Fibroblast of peridontal ligament (primary cell): ENCODE measurements around the gene IFI27L1.

Source experiments
- DNase-seq: peaks from one replicate; pipeline ENCODE4 v3.0.0-alpha.2; 2010; ENCODE audit errors: extremely low read depth

Gene IFI27L1

DNA sequence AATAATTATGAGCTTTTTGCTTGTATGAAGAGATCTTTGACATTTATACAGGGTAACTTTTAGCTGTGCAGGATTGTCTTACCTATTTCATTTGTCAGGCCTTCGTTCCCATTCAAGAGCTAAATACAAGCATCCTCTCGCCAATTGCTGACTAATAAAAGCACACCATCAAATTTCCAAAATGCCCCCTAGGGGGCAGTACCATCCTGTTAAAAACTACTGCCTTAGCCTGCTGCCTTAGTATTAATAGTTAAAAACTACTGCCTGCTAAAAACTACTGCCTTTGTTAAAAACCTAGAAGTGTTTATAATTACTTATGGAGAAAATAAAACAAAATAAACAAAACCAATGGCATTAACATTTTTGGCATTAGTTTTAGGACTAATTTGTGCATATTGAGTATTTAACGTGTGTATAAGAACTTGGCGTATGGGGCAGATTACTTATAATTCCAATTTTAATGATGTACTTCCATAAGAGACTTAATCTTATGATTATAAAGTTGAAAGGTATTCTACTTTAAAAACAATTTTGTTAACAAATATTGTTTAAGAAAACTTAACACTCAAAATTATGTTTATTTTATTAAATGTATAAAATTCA is 51.3 kb downstream of the IFI27L1 start:
- peak; percentile 82 for DNase-seq

DNA sequence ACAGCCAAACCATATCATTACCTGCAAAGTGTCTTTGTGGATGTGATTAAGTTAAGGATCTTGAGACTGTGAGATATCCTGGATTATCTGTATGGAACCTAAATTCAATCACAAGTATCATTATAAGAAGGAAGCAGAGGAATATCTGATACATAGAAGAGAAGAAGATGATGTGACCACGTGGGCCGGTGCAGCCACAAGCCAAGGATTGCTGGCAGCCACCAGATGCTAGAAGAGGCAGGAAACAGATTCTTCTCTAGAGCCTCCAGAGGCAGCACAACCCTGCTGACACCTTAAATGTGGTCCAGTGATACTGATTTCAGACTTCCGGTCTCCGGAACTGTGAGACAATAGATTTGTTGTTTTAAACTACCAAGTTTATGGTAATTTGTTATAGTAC is 54.4 kb downstream of the IFI27L1 start:
- no peak for DNase-seq

DNA sequence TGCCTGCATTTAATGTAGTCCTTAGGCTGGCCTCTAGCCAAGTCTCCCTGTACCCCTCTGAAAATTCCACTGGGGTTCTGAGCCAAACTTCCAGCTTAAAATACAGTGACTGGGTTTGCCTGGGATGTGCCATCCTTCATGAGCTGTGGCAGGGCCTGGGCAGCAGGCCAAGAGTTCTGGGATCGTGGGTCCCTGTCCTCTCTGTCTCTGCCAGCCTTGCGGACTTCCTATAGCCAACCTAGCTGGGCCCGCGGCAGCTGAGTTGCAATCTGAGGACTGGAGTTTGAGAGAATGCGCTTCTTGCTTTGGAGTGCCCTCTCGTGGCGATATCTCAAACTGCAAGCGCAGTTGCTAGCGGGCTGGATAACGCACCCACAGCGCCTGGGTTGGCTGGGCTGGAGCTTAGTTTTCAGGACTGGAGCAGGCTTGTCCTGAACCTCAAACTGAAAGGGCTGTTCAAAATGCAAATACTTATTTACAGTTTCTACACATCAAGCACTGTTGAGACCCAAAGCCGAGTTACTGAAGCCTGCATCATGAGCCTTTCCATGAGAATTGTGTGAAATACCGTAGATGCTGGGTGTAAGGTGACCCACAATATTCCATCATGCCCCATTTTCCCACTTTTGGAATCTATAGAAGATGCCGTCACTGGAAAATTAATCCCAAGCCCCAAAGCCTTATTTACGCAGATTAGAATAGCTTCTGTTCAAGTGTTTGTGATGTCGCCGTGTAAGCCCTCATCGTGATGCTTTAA is 55.6 kb downstream of the IFI27L1 start:
- peak; percentile 88 for DNase-seq

DNA sequence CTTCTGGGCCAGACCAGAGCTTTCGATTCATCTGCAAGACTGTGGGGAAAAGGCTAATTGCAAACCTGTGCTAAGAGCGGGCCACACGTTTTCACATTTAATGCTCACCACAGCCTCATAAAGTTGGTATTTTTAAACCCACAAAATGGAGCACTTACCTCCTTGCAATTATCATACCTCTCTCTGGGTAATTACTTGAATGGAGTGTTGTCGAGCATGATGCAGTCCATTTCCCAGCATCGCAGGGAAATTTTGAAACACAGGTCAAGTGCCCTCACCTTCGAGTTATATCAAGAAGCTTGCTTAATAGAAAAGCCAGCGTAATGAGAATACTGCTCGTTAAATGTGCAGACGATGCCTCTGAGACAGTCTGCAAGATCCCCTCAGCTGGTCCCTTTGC is 57.1 kb downstream of the IFI27L1 start:
- DNase-seq: no peak

DNA sequence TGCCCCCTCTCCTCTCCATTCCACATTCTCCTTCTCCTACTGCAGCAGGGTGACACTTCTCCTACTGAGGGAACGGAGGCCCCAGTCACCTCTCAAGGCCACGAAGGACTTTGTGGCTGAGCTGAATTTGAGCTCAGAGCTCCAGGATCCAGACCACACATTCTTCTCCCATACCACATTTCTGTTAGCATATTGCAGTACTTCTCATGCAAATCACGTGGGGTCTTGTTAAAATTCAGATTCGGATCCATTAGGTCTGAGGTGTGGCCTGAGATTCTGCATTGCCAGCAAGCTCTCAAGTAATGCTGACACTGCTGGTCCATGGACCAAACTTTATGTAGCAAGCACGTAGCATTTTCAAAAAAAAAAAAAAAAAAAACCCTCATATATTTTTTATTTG is 57.9 kb downstream of the IFI27L1 start:
- DNase-seq: no peak

DNA sequence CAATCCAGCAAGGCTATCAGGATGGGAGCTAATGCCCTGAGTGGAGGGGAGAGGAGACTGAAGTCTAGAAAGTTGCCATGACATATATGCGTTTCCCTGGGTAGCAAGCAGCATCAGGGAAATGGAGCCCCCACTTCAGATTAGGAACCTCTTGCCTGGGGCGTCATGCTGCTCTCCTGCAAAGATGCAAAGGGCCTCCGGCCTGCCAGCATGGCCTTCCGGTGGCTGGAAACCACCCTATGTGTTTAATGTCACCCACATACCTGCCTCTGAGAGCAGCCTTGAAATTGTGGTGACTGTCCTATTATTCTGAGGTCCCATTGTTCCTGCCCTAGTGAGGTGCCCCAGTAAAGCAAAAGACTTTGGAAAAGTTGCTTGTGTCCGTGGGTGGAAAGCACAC is 58.3 kb downstream of the IFI27L1 start:
- no peak for DNase-seq

DNA sequence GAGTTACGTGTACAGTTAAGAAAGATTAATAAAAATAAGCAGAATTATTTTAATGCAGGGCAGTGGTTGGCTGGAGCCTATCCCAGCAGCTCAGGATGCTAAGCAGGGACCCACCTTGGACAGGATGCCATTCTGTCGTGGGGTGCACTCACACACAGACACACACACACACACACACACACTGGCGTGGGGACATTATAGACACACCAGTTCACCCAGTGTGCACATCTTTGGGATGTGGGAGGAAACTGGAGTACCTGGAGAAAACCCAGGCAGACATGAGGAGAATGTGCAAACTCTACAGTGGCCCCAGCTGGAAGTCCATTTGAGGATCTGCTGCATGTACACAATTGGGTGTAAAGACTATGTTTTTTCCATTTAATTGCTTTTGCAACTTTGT is 61.1 kb downstream of the IFI27L1 start:
- no peak for DNase-seq

DNA sequence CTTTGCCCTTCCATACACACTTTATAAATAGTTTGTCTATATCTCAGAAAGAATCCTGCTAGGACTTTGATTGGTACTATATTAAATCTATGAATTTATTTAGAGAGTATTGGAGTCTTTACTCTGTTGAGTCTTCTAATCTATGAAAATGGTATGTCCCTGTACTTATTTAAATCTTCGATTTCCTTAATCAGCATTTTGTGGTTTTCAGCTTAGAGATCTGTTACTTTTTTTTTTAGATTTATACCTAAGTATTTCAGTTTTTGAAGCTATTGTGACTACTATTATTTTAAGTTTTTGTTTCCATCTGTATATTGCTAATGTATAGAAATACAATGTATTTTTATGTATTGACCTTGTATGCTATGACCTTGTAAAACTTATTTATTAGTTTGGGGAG is 61.7 kb downstream of the IFI27L1 start:
- DNase-seq: no peak

DNA sequence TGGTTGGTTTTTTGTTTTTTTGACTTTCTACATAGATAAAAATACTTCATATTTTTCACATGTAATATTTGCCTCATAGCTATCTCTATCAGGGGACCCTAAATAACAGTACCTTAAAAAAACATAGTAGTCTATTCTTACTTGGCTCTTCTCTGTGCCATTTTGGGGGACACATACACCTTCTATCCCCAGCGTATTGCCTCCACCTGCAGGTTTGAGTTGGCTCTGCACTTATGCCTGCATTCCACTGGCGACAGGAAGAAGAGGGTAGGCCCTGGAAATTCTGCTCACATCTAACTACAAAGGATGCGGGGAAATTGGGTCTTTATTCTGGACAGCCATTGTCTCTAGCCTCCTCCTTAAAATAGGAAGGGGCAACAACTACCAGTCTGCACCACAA is 62.1 kb downstream of the IFI27L1 start:
- DNase-seq: no peak

DNA sequence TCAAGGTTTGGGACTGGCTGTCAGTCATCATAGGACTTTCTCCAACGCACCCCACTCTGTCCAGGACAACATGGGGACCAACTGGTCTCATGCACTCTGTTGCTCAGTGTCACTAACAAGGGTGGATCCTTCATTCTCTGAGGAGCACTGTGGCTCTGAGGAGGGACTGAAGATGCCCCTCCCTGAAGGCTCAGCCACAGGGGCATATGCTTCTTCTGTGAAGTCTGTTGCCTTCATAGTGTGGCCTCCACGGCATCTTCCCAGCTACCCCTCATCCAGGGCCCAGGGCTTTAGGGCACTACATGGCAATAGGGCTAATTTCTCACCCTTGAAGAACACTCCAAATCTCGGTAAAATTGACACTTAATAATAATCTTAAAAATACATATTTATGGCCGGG is 62.6 kb downstream of the IFI27L1 start:
- no peak for DNase-seq

DNA sequence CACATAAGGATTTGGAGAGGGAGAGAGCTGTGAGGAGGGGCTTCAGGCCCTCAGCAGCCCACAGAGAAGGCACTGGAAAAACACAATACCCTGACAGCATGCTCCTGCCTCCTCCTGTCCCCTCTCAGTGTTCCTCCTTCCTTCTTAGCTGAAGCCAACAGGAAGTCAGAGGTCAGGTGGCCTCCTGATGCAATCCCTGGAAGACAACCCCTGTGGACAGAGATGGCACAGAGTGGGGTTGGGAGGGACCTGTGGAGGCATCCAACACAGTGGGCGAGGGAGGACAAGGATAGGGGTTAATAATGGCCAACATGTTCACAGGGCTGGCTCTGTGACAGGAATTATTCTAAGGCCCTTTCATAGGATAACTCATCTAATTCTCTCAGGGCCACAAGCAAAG is 63.7 kb downstream of the IFI27L1 start:
- DNase-seq: no peak

DNA sequence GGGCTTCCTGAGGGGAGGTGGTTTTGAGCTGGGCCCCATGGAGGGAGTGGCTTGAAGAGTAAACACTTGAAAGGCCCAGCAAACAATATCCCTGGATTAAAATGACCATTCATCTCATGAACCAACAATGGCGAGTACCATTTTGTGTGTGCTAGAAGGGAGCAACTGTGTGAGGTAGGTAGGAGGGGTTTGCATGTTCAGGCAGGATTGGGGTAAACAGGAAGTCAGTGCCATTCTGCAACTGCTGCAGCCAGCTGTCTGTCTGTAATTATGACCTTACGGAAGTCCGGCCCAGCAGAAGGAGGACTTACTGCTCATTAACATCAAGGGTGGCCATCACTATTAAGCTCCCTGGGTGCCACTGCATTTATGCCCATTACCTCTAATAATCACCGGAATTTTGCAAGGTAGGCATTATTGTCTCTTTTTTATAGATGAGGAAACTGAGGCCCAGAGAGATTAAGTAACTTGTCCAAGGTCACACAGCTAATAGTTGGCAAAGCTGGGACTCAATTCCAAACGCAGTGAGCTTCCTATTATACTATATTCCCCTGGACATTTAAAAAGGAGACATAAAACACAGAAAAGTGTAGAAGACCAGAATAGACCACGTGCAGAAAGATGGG is 64.9 kb downstream of the IFI27L1 start:
- no peak for DNase-seq
